ENCODE data around the gene CDYL. TPM values are rescaled to one million over a fixed set of nuclear protein-coding genes. Genes with fewer than 3 reads are reported as not detected.

The CDYL gene
- total and polyA plus RNA-seq, 9 donors, result 9.9 to 71.3 (median 45.1) TPM

- TF ChIP-seq CTCF (IDR thresholded peaks at IDR 0.05), result no peak
- TF ChIP-seq EP300 (IDR thresholded peaks at IDR 0.05), result no peak
- TF ChIP-seq POLR2A (IDR thresholded peaks at IDR 0.05), result no peak
- H3K27ac ChIP-seq, result no peak overlapping the region
- H3K27me3 ChIP-seq, result no peaks in the 10 kb centered on the region
- no peaks in the 10 kb centered on the region for H3K9me3 ChIP-seq
- no peaks in the 10 kb centered on the region for H3K4me1 ChIP-seq (ENCODE audit: insufficient read depth)
- intact Hi-C loops (cut with DNase I), result no loop called here
- DNase-seq, result no peak
- WGBS, 3 donors, result 72 to 81% (median 81%) methylated on average over 5 of the region's 5 CpGs
- no peak overlapping the region for H3K4me3 ChIP-seq
- no peaks in the 10 kb centered on the region for H3K36me3 ChIP-seq
Observed at GRCh38 chr6:4889701-4890100, 113.5 kb downstream of the CDYL start.

DNA sequence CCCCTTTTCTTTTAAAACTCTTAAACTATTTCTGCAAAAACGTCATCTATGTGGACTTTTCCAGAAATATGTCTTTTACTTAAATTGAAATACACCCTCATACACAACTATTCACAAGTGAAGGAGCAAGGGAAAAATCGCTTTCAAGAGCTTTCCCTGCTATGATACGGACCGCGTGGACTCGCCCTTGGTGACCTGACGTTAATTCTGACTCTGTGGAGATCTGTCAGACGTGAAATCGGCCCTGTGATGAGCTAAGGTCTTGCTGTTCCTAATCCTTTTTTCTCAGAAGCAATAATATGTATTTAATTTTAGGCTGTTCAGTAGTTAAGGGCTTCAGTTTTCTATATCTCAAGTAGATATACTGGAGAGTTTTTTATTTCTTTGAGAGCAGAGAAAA is 114.0 kb downstream of the CDYL start:
- Histone ChIP-seq H3K4me3 (no peak overlapping the region), H3K36me3 (no peaks in the 10 kb centered on the region), H3K27ac (no peak overlapping the region), H3K9me3 (no peaks in the 10 kb centered on the region), H3K27me3 (no peaks in the 10 kb centered on the region), H3K4me1 (ENCODE audit: insufficient read depth) (no peaks in the 10 kb centered on the region)
- intact Hi-C loops (cut with DNase I), result no loop called here
- no peak for TF ChIP-seq EP300 (IDR thresholded peaks at IDR 0.05)
- no peak for DNase-seq
- WGBS, 3 donors, result 73 to 79% (median 74%) methylated on average over 9 of the region's 9 CpGs

- Histone ChIP-seq H3K36me3 (no peaks in the 10 kb centered on the region), H3K4me3 (no peak overlapping the region), H3K4me1 (ENCODE audit: insufficient read depth) (no peaks in the 10 kb centered on the region), H3K27me3 (no peaks in the 10 kb centered on the region), H3K27ac (no peak overlapping the region), H3K9me3 (no peaks in the 10 kb centered on the region)
- WGBS, 3 donors, result 87 to 91% (median 90%) methylated on average over 11 of the region's 11 CpGs
- TF ChIP-seq CTCF (IDR thresholded peaks at IDR 0.05) (no peak), EP300 (IDR thresholded peaks at IDR 0.05) (no peak), POLR2A (IDR thresholded peaks at IDR 0.05) (no peak)
- intact Hi-C loops (cut with DNase I), result no loop called here
- DNase-seq, result no peak
Observed at GRCh38 chr6:4890627-4891026, 114.4 kb downstream of the CDYL start.

GRCh38 chr6:4891141-4891540 is 114.9 kb downstream of the CDYL start:
- Histone ChIP-seq H3K4me3 (no peak overlapping the region), H3K27ac (no peak overlapping the region), H3K9me3 (no peaks in the 10 kb centered on the region), H3K4me1 (ENCODE audit: insufficient read depth) (no peaks in the 10 kb centered on the region), H3K27me3 (no peaks in the 10 kb centered on the region), H3K36me3 (no peaks in the 10 kb centered on the region)
- WGBS, 3 donors, result 93 to 96% (median 94%) methylated on average over 6 of the region's 6 CpGs
- TF ChIP-seq POLR2A (IDR thresholded peaks at IDR 0.05), result no peak
- TF ChIP-seq EP300 (IDR thresholded peaks at IDR 0.05), result no peak
- no peak for TF ChIP-seq CTCF (IDR thresholded peaks at IDR 0.05)
- intact Hi-C loops (cut with DNase I), result no loop called here
- DNase-seq, result no peak

GRCh38 chr6:4892785-4893485 is 116.7 kb downstream of the CDYL start:
- WGBS, 3 donors, result 96% methylated on average over 20 of the region's 20 CpGs
- H3K27ac ChIP-seq, result no peak overlapping the region
- H3K4me1 ChIP-seq (ENCODE audit: insufficient read depth), result no peaks in the 10 kb centered on the region
- no peaks in the 10 kb centered on the region for H3K36me3 ChIP-seq
- H3K9me3 ChIP-seq, result no peaks in the 10 kb centered on the region
- no peaks in the 10 kb centered on the region for H3K27me3 ChIP-seq
- TF ChIP-seq POLR2A (IDR thresholded peaks at IDR 0.05) (no peak), CTCF (IDR thresholded peaks at IDR 0.05) (no peak), EP300 (IDR thresholded peaks at IDR 0.05) (no peak)
- no peak for DNase-seq
- intact Hi-C loops (cut with DNase I), result no loop called here
- no peak overlapping the region for H3K4me3 ChIP-seq

Measured in ovary (tissue), 9 donors.